GM23338 (cell line): ENCODE measurements around the gene SEMA6D. TPM values are rescaled to one million over a fixed set of nuclear protein-coding genes. Genes with fewer than 3 reads are reported as not detected.

ENCODE experiments used
- ATAC-seq: fragments of 200-7000 bp; cut with Tn5 transposase; 3 replicates; pipeline ENCODE4 v1.9.1; 2020
- DNase-seq: peaks from one replicate; pipeline ENCODE4 v3.0.0-alpha.2; 2015; ENCODE audit warnings: low spot score
- H2AFZ ChIP-seq: fragments of 200-600 bp; sonication (generic); 2 replicates; pipeline ENCODE4 v1.8.0; 2016; ENCODE audit warnings: antibody characterized with exemption, mild to moderate bottlenecking, moderate library complexity
- H3F3A ChIP-seq: fragments of 200-600 bp; sonication (generic); replicated peaks from 2 replicates; pipeline ENCODE4 v1.8.0; 2017; ENCODE audit warnings: antibody characterized with exemption, mixed run types, low read depth
- H3K27ac ChIP-seq: fragments of 200-600 bp; sonication (generic); 2 replicates; pipeline ENCODE4 v1.6.1; 2016; ENCODE audit warnings: low read depth
- H3K27me3 ChIP-seq: fragments of 200-600 bp; sonication (generic); 2 replicates; pipeline ENCODE4 v1.8.0; 2016; ENCODE audit warnings: mild to moderate bottlenecking, mixed run types, moderate library complexity; ENCODE audit not compliant: insufficient read depth
- H3K36me3 ChIP-seq: fragments of 200-600 bp; sonication (generic); 2 replicates; pipeline ENCODE4 v1.8.0; 2016; ENCODE audit warnings: mild to moderate bottlenecking; ENCODE audit not compliant: insufficient read depth
- H3K4me1 ChIP-seq: fragments of 200-600 bp; sonication (generic); 2 replicates; pipeline ENCODE4 v1.8.0; 2016; ENCODE audit warnings: mild to moderate bottlenecking, moderate library complexity; ENCODE audit not compliant: insufficient read depth
- H3K4me2 ChIP-seq: fragments of 200-600 bp; sonication (generic); 2 replicates; pipeline ENCODE4 v1.7.1; 2017; ENCODE audit warnings: mixed run types
- H3K4me3 ChIP-seq: fragments of 200-600 bp; sonication (generic); 2 replicates; pipeline ENCODE4 v1.6.1; 2016; ENCODE audit warnings: mixed run types
- H3K79me2 ChIP-seq: fragments of 200-600 bp; sonication (generic); replicated peaks from 2 replicates; pipeline ENCODE4 v1.8.0; 2017; ENCODE audit warnings: mild to moderate bottlenecking; ENCODE audit not compliant: insufficient read depth
- H3K9me2 ChIP-seq: fragments of 200-600 bp; sonication (generic); 2 replicates; pipeline ENCODE4 v1.8.0; 2017; ENCODE audit not compliant: insufficient read depth
- H4K20me1 ChIP-seq: fragments of 200-600 bp; sonication (generic); replicated peaks from 2 replicates; pipeline ENCODE4 v1.8.0; 2017; ENCODE audit warnings: mild to moderate bottlenecking; ENCODE audit not compliant: insufficient read depth
- H3K27ac Mint-ChIP-seq: 2 replicates; pipeline ENCODE4 v1.8.0; 2020; ENCODE audit warnings: inconsistent platforms, mild to moderate bottlenecking, moderate library complexity, mixed read lengths
- H3K27me3 Mint-ChIP-seq: 3 replicates; pipeline ENCODE4 v1.8.0; 2022; ENCODE audit warnings: low read depth, mild to moderate bottlenecking, moderate library complexity, mixed read lengths, inconsistent platforms; ENCODE audit not compliant: insufficient read depth, poor library complexity
- H3K36me3 Mint-ChIP-seq: 3 replicates; pipeline ENCODE4 v1.8.0; 2021; ENCODE audit warnings: low read depth, mild to moderate bottlenecking, inconsistent platforms, moderate library complexity, mixed read lengths
- H3K4me1 Mint-ChIP-seq: 3 replicates; pipeline ENCODE4 v1.8.0; 2020; ENCODE audit warnings: mild to moderate bottlenecking, inconsistent platforms, mixed read lengths
- H3K4me3 Mint-ChIP-seq: 3 replicates; pipeline ENCODE4 v1.8.0; 2021; ENCODE audit warnings: moderate library complexity, mild to moderate bottlenecking, inconsistent platforms, mixed read lengths
- H3K9me3 Mint-ChIP-seq: 3 replicates; pipeline ENCODE4 v1.8.0; 2020; ENCODE audit warnings: moderate library complexity, mild to moderate bottlenecking, inconsistent platforms, mixed read lengths
- CREB1 ChIP-seq: fragments of 250-450 bp; sonication (Bioruptor Pico); IDR thresholded peaks from 2 replicates; pipeline ENCODE4 v1.5.0; 2020; ENCODE audit warnings: low read depth, mild to moderate bottlenecking, moderate library complexity
- EZH2 ChIP-seq: fragments of 200-600 bp; sonication (generic); IDR thresholded peaks from one replicate; pipeline ENCODE4 v1.8.0; 2017; ENCODE audit warnings: antibody characterized with exemption, mild to moderate bottlenecking, low read depth; ENCODE audit not compliant: unreplicated experiment
- EZH2phosphoT487 ChIP-seq: fragments of 200-600 bp; sonication (generic); IDR thresholded peaks from one replicate; pipeline ENCODE4 v1.8.1; 2018; ENCODE audit warnings: antibody characterized with exemption; ENCODE audit not compliant: unreplicated experiment
- JUNB ChIP-seq: IDR thresholded peaks from one replicate; pipeline ENCODE4 v1.6.1; 2016; ENCODE audit warnings: antibody characterized with exemption; ENCODE audit not compliant: unreplicated experiment
- NANOG ChIP-seq: IDR thresholded peaks from 2 replicates; pipeline ENCODE4 v1.6.1; 2016; ENCODE audit warnings: antibody characterized with exemption, borderline replicate concordance
- POLR2AphosphoS5 ChIP-seq: IDR thresholded peaks from 2 replicates; pipeline ENCODE4 v1.6.1; 2016; ENCODE audit warnings: antibody characterized with exemption, low read depth
- STAT1 ChIP-seq: IDR thresholded peaks from one replicate; pipeline ENCODE4 v1.6.1; 2016; ENCODE audit warnings: antibody characterized with exemption; ENCODE audit not compliant: unreplicated experiment
- ZNF114 ChIP-seq: fragments of 250-450 bp; sonication (Bioruptor Pico); IDR thresholded peaks from 2 replicates; pipeline ENCODE4 v1.5.0; 2020; ENCODE audit warnings: mild to moderate bottlenecking, moderate library complexity
- ZNF331 ChIP-seq: fragments of 250-450 bp; sonication (Bioruptor Pico); IDR thresholded peaks from 2 replicates; pipeline ENCODE4 v1.5.0; 2020; ENCODE audit warnings: low read depth, mild to moderate bottlenecking, moderate library complexity
- polyA plus RNA-seq: library from polyadenylated mRNA; unstranded; fragments of >200 nt; fragmentation: Nextera tagmentation; extraction: Ambion mirVana; gene quantifications from 2 replicates; pipeline ENCODE4 v1.2.1, GENCODE V29; 2016
- total RNA-seq: library from RNA; depleted of rRNA; stranded (reverse); fragments of >200 nt; shearing (Covaris generic); gene quantifications from 2 replicates; pipeline ENCODE4 v1.2.3, GENCODE V29; 2014
- TF ChIP-seq, protein P1 (sequence below): IDR thresholded peaks from 2 replicates; pipeline ENCODE4 v1.6.1; 2016; ENCODE audit warnings: antibody characterized with exemption
- TF ChIP-seq, protein P2 (sequence below), 2 experiments: fragments of 200-600 bp in 1 of 2; sonication (generic) in 1 of 2; conservative IDR thresholded peaks; 2 replicates each; pipeline versions ENCODE4 v1.5.1 to v1.6.1; 2016 to 2017; ENCODE audit warnings: antibody characterized with exemption in 2 of 2, low read depth in 2 of 2, mild to moderate bottlenecking in 2 of 2, moderate library complexity in 1 of 2
- TF ChIP-seq, protein P3 (sequence below): IDR thresholded peaks from one replicate; pipeline ENCODE4 v1.6.1; 2018; ENCODE audit warnings: antibody characterized with exemption; ENCODE audit not compliant: unreplicated experiment
- TF ChIP-seq, protein P4 (sequence below): fragments of 250-450 bp; sonication (Bioruptor Pico); IDR thresholded peaks from 2 replicates; pipeline ENCODE4 v1.5.0; 2020; ENCODE audit warnings: mild to moderate bottlenecking, moderate library complexity

Gene SEMA6D
- total and polyA plus RNA-seq, 2 experiments from 2014 or later: 0.37 to 0.97 TPM

DNA sequence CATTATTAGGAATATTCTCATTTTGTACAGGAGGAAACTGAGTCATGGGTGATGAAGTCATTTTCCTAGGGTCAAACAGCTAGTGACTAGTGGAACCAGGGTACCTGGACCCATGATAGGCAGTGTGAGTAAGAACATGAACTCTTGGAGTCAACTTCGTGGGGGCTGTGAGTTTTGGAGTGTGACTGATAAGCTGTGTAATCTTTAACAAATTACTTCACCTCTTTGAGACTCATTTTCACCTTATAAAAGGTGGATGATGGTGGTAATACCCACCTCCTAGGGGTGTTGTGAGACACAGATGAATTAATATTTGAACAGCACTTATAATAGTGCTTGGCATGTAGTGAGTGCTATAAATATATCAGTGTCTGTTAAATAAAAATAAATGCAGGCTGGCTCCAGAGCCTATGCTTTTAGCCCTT lies 9.1 kb downstream of the SEMA6D start:
- Histone ChIP-seq H3K4me2 (no peak overlapping the region), H3K4me1 (no peaks in the 10 kb centered on the region; the same call in 1 of the 2 replicates), H3K36me3 (no peaks in the 10 kb centered on the region), H3K4me3 (no peak overlapping the region), H2AFZ (no peak overlapping the region), H3K79me2 (no peaks in the 10 kb centered on the region), H3F3A (no peaks in the 10 kb centered on the region), H3K27me3 (peaks cover 1% of the 10 kb centered on the region; the same call in 1 of the 2 replicates), H3K27ac (no peak overlapping the region), H3K9me2 (no peaks in the 10 kb centered on the region), H4K20me1 (no peaks in the 10 kb centered on the region)
- peaks cover 3% of the 10 kb centered on the region for H3K27me3 Mint-ChIP-seq
- no peak overlapping the region for H3K4me3 Mint-ChIP-seq
- TF ChIP-seq, protein P1, sequence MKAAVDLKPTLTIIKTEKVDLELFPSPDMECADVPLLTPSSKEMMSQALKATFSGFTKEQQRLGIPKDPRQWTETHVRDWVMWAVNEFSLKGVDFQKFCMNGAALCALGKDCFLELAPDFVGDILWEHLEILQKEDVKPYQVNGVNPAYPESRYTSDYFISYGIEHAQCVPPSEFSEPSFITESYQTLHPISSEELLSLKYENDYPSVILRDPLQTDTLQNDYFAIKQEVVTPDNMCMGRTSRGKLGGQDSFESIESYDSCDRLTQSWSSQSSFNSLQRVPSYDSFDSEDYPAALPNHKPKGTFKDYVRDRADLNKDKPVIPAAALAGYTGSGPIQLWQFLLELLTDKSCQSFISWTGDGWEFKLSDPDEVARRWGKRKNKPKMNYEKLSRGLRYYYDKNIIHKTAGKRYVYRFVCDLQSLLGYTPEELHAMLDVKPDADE: no peak
- TF ChIP-seq EZH2phosphoT487: no peak
- TF ChIP-seq CREB1 (CRISPR knock-in tag): no peak
- TF ChIP-seq ZNF331: no peak
- TF ChIP-seq ZNF114: no peak
- TF ChIP-seq STAT1: no peak
- no peak for TF ChIP-seq NANOG
- TF ChIP-seq EZH2: no peak
- TF ChIP-seq, protein P2, sequence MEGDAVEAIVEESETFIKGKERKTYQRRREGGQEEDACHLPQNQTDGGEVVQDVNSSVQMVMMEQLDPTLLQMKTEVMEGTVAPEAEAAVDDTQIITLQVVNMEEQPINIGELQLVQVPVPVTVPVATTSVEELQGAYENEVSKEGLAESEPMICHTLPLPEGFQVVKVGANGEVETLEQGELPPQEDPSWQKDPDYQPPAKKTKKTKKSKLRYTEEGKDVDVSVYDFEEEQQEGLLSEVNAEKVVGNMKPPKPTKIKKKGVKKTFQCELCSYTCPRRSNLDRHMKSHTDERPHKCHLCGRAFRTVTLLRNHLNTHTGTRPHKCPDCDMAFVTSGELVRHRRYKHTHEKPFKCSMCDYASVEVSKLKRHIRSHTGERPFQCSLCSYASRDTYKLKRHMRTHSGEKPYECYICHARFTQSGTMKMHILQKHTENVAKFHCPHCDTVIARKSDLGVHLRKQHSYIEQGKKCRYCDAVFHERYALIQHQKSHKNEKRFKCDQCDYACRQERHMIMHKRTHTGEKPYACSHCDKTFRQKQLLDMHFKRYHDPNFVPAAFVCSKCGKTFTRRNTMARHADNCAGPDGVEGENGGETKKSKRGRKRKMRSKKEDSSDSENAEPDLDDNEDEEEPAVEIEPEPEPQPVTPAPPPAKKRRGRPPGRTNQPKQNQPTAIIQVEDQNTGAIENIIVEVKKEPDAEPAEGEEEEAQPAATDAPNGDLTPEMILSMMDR (conservative IDR thresholded peaks at IDR 0.05; ENCODE audit: low read depth in 2 of 2): no peak
- TF ChIP-seq, protein P3, sequence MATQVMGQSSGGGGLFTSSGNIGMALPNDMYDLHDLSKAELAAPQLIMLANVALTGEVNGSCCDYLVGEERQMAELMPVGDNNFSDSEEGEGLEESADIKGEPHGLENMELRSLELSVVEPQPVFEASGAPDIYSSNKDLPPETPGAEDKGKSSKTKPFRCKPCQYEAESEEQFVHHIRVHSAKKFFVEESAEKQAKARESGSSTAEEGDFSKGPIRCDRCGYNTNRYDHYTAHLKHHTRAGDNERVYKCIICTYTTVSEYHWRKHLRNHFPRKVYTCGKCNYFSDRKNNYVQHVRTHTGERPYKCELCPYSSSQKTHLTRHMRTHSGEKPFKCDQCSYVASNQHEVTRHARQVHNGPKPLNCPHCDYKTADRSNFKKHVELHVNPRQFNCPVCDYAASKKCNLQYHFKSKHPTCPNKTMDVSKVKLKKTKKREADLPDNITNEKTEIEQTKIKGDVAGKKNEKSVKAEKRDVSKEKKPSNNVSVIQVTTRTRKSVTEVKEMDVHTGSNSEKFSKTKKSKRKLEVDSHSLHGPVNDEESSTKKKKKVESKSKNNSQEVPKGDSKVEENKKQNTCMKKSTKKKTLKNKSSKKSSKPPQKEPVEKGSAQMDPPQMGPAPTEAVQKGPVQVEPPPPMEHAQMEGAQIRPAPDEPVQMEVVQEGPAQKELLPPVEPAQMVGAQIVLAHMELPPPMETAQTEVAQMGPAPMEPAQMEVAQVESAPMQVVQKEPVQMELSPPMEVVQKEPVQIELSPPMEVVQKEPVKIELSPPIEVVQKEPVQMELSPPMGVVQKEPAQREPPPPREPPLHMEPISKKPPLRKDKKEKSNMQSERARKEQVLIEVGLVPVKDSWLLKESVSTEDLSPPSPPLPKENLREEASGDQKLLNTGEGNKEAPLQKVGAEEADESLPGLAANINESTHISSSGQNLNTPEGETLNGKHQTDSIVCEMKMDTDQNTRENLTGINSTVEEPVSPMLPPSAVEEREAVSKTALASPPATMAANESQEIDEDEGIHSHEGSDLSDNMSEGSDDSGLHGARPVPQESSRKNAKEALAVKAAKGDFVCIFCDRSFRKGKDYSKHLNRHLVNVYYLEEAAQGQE: no peak
- TF ChIP-seq, protein P4, sequence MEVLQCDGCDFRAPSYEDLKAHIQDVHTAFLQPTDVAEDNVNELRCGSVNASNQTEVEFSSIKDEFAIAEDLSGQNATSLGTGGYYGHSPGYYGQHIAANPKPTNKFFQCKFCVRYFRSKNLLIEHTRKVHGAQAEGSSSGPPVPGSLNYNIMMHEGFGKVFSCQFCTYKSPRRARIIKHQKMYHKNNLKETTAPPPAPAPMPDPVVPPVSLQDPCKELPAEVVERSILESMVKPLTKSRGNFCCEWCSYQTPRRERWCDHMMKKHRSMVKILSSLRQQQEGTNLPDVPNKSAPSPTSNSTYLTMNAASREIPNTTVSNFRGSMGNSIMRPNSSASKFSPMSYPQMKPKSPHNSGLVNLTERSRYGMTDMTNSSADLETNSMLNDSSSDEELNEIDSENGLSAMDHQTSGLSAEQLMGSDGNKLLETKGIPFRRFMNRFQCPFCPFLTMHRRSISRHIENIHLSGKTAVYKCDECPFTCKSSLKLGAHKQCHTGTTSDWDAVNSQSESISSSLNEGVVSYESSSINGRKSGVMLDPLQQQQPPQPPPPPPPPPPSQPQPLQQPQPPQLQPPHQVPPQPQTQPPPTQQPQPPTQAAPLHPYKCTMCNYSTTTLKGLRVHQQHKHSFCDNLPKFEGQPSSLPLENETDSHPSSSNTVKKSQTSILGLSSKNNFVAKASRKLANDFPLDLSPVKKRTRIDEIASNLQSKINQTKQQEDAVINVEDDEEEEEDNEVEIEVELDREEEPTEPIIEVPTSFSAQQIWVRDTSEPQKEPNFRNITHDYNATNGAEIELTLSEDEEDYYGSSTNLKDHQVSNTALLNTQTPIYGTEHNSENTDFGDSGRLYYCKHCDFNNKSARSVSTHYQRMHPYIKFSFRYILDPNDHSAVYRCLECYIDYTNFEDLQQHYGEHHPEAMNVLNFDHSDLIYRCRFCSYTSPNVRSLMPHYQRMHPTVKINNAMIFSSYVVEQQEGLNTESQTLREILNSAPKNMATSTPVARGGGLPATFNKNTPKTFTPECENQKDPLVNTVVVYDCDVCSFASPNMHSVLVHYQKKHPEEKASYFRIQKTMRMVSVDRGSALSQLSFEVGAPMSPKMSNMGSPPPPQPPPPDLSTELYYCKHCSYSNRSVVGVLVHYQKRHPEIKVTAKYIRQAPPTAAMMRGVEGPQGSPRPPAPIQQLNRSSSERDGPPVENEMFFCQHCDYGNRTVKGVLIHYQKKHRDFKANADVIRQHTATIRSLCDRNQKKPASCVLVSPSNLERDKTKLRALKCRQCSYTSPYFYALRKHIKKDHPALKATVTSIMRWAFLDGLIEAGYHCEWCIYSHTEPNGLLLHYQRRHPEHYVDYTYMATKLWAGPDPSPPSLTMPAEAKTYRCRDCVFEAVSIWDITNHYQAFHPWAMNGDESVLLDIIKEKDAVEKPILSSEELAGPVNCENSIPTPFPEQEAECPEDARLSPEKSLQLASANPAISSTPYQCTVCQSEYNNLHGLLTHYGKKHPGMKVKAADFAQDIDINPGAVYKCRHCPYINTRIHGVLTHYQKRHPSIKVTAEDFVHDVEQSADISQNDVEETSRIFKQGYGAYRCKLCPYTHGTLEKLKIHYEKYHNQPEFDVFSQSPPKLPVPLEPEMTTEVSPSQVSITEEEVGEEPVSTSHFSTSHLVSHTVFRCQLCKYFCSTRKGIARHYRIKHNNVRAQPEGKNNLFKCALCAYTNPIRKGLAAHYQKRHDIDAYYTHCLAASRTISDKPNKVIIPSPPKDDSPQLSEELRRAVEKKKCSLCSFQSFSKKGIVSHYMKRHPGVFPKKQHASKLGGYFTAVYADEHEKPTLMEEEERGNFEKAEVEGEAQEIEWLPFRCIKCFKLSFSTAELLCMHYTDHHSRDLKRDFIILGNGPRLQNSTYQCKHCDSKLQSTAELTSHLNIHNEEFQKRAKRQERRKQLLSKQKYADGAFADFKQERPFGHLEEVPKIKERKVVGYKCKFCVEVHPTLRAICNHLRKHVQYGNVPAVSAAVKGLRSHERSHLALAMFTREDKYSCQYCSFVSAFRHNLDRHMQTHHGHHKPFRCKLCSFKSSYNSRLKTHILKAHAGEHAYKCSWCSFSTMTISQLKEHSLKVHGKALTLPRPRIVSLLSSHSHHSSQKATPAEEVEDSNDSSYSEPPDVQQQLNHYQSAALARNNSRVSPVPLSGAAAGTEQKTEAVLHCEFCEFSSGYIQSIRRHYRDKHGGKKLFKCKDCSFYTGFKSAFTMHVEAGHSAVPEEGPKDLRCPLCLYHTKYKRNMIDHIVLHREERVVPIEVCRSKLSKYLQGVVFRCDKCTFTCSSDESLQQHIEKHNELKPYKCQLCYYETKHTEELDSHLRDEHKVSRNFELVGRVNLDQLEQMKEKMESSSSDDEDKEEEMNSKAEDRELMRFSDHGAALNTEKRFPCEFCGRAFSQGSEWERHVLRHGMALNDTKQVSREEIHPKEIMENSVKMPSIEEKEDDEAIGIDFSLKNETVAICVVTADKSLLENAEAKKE: no peak
- no peak for TF ChIP-seq POLR2AphosphoS5
- TF ChIP-seq JUNB: no peak
- no peaks in the 10 kb centered on the region for H3K9me3 Mint-ChIP-seq
- H3K36me3 Mint-ChIP-seq: no peaks in the 10 kb centered on the region
- ATAC-seq (no peak), DNase-seq (no peak)
- H3K4me1 Mint-ChIP-seq: peaks cover 4% of the 10 kb centered on the region; the same call in 1 of the 3 replicates
- no peak overlapping the region for H3K27ac Mint-ChIP-seq
